ENCODE measurements around the gene MUC6. TPM values are rescaled to one million over a fixed set of nuclear protein-coding genes. Genes with fewer than 3 reads are reported as not detected.

Gene MUC6
- total RNA-seq, 1 donor = under 0.01 TPM

- H3K9me3 ChIP-seq (ENCODE audit: low read depth, low read length) = no peaks in the 10 kb centered on the region
- no peaks in the 10 kb centered on the region for H3K27me3 ChIP-seq (ENCODE audit: insufficient read depth, low read length)
- no peak overlapping the region for H3K4me3 ChIP-seq (ENCODE audit: low read length)
- H3K4me1 ChIP-seq (ENCODE audit: insufficient read depth, low read length) = no peaks in the 10 kb centered on the region
Measured at GRCh38 chr11:1076061-1076665, 39.6 kb upstream of the MUC6 start.

GRCh38 chr11:1075341-1075911 lies 38.9 kb upstream of the MUC6 start:
- Histone ChIP-seq H3K4me1 (ENCODE audit: insufficient read depth, low read length) (no peaks in the 10 kb centered on the region), H3K9me3 (ENCODE audit: low read depth, low read length) (no peaks in the 10 kb centered on the region), H3K4me3 (ENCODE audit: low read length) (no peak overlapping the region), H3K27me3 (ENCODE audit: insufficient read depth, low read length) (no peaks in the 10 kb centered on the region)

- Histone ChIP-seq H3K9me3 (ENCODE audit: low read depth, low read length) (no peaks in the 10 kb centered on the region), H3K4me3 (ENCODE audit: low read length) (no peak within 1 kb of the TSS), H3K4me1 (ENCODE audit: insufficient read depth, low read length) (no peaks in the 10 kb centered on the region), H3K27me3 (ENCODE audit: insufficient read depth, low read length) (no peaks in the 10 kb centered on the region)
Measured at GRCh38 chr11:1074244-1075221, 38.0 kb upstream of the MUC6 start, which contains the start of gene MUC2. TSS of gene MUC2 (plus strand) at chr11:1074874.

- H3K27me3 ChIP-seq (ENCODE audit: insufficient read depth, low read length) = no peaks in the 10 kb centered on the region
- no peaks in the 10 kb centered on the region for H3K9me3 ChIP-seq (ENCODE audit: low read depth, low read length)
- no peaks in the 10 kb centered on the region for H3K4me1 ChIP-seq (ENCODE audit: insufficient read depth, low read length)
- H3K4me3 ChIP-seq (ENCODE audit: low read length) = no peak overlapping the region
Measured at GRCh38 chr11:1073851-1074243, 37.3 kb upstream of the MUC6 start.

- no peaks in the 10 kb centered on the region for H3K9me3 ChIP-seq (ENCODE audit: low read depth, low read length)
- no peaks in the 10 kb centered on the region for H3K27me3 ChIP-seq (ENCODE audit: insufficient read depth, low read length)
- no peak overlapping the region for H3K4me3 ChIP-seq (ENCODE audit: low read length)
- no peaks in the 10 kb centered on the region for H3K4me1 ChIP-seq (ENCODE audit: insufficient read depth, low read length)
Measured at GRCh38 chr11:1073261-1073724, 36.8 kb upstream of the MUC6 start.

- H3K4me1 ChIP-seq (ENCODE audit: insufficient read depth, low read length) = no peaks in the 10 kb centered on the region
- H3K4me3 ChIP-seq (ENCODE audit: low read length) = no peak overlapping the region
- no peaks in the 10 kb centered on the region for H3K27me3 ChIP-seq (ENCODE audit: insufficient read depth, low read length)
- H3K9me3 ChIP-seq (ENCODE audit: low read depth, low read length) = no peaks in the 10 kb centered on the region
Measured at GRCh38 chr11:1072821-1073231, 36.3 kb upstream of the MUC6 start.

DNA sequence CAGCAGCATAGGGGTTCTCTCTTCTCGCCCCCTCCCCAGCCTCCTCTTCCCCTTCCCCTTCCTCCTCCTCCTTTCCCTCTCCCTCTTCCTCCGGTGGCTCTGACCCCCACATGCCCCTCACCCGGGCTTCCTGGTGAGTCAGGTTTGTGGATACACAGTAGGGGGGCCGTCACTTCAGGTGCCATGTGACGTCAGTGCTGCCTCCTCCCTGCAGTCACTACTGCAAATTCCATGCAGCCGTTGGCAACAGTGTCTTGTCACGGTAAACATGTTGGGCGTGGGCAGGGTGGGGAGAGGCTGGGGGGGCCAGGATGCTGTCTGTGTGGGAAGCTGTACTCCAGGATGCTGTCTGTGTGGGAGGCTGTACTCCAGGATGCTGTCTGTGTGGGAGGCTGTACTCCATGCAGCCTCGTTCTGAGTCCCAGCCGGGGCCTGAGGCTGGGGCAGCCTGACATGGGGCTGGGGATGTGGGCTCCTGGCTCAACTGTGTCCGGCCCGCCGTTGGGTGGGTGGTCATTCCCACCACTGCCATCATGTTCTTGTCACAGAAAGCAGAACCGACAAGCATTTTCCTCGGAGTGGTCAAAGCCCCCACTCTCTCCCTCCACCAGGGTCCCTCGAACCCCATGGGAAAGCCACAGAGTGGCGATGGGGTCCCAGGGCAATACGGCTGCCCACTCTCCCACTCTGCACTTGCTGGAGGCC lies 35.8 kb upstream of the MUC6 start:
- Histone ChIP-seq H3K9me3 (ENCODE audit: low read depth, low read length) (no peaks in the 10 kb centered on the region), H3K4me1 (ENCODE audit: insufficient read depth, low read length) (no peaks in the 10 kb centered on the region), H3K27me3 (ENCODE audit: insufficient read depth, low read length) (no peaks in the 10 kb centered on the region), H3K4me3 (ENCODE audit: low read length) (no peak overlapping the region)

- Histone ChIP-seq H3K4me1 (ENCODE audit: insufficient read depth, low read length) (no peaks in the 10 kb centered on the region), H3K9me3 (ENCODE audit: low read depth, low read length) (no peaks in the 10 kb centered on the region), H3K4me3 (ENCODE audit: low read length) (no peak overlapping the region), H3K27me3 (ENCODE audit: insufficient read depth, low read length) (no peaks in the 10 kb centered on the region)
Measured at GRCh38 chr11:1071571-1072115, 35.1 kb upstream of the MUC6 start.

- H3K4me3 ChIP-seq (ENCODE audit: low read length) = no peak overlapping the region
- H3K4me1 ChIP-seq (ENCODE audit: insufficient read depth, low read length) = no peaks in the 10 kb centered on the region
- no peaks in the 10 kb centered on the region for H3K9me3 ChIP-seq (ENCODE audit: low read depth, low read length)
- H3K27me3 ChIP-seq (ENCODE audit: insufficient read depth, low read length) = no peaks in the 10 kb centered on the region
Measured at GRCh38 chr11:1070594-1071462, 34.3 kb upstream of the MUC6 start.

DNA sequence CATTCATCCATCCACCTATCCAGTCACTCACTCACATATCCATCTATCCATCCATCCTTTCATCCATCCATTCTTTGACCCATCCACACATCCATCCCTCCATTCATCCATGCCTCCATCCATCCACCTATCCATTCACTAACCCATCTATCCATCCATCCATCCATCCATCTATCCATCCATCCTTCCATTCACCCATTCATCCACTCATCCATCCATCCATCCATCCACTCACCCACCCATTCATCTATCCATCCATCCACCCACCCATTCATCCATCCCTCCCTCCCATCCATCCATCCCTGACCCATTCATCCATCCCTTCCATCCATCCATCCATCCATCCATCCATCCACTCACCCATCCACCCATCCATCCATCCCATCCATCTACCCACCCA lies 33.2 kb upstream of the MUC6 start:
- H3K27me3 ChIP-seq (ENCODE audit: insufficient read depth, low read length) = no peaks in the 10 kb centered on the region
- no peaks in the 10 kb centered on the region for H3K9me3 ChIP-seq (ENCODE audit: low read depth, low read length)
- H3K4me3 ChIP-seq (ENCODE audit: low read length) = no peak overlapping the region
- H3K4me1 ChIP-seq (ENCODE audit: insufficient read depth, low read length) = no peaks in the 10 kb centered on the region

DNA sequence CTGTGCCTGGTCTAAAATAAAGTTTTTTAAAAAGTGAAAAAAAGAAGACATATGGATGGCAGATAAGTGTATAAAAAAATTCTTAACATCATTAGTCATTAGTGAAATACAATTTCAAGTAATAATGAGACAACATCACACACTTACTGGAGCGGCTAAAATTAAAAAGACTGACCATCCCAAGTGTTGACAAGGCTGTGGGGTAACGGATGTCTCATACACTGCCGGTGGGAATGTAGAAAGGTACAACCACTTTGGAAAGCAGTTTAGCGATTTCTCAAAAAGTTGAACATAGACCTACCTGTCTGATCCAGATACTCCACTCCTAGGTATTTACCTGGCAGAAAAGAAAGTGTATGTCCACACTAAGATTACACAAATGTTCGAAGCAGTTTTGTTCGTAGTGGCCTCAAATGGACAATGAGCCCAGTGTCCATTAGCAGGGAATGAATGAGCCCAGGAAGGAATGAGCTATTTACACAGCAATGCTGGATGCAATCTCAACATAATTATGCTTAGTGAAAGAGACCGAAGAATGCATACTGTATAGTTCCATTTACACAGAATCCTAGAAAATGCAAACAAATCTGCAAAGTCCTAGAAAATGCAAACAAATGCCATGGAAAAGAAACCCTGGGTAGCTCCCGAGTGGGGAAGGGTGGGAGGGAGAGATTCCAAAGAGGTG lies 31.4 kb upstream of the MUC6 start:
- no peaks in the 10 kb centered on the region for H3K4me1 ChIP-seq (ENCODE audit: insufficient read depth, low read length)
- no peaks in the 10 kb centered on the region for H3K27me3 ChIP-seq (ENCODE audit: insufficient read depth, low read length)
- H3K9me3 ChIP-seq (ENCODE audit: low read depth, low read length) = no peaks in the 10 kb centered on the region
- no peak overlapping the region for H3K4me3 ChIP-seq (ENCODE audit: low read length)

- Histone ChIP-seq H3K4me1 (ENCODE audit: insufficient read depth, low read length) (no peaks in the 10 kb centered on the region), H3K9me3 (ENCODE audit: low read depth, low read length) (no peaks in the 10 kb centered on the region), H3K27me3 (ENCODE audit: insufficient read depth, low read length) (no peaks in the 10 kb centered on the region), H3K4me3 (ENCODE audit: low read length) (no peak overlapping the region)
Measured at GRCh38 chr11:1064167-1064566, 27.6 kb upstream of the MUC6 start.

GRCh38 chr11:1062075-1062820 lies 25.7 kb upstream of the MUC6 start:
- H3K4me1 ChIP-seq (ENCODE audit: insufficient read depth, low read length) = no peaks in the 10 kb centered on the region
- no peaks in the 10 kb centered on the region for H3K9me3 ChIP-seq (ENCODE audit: low read depth, low read length)
- no peaks in the 10 kb centered on the region for H3K27me3 ChIP-seq (ENCODE audit: insufficient read depth, low read length)
- no peak overlapping the region for H3K4me3 ChIP-seq (ENCODE audit: low read length)

Measured in mononuclear cell (primary cell).